ENCODE results near the gene TIMM8A.
A peak's percentile ranks its signal among the peaks of the same experiment; 100 is the strongest.

The TIMM8A gene, protein sequence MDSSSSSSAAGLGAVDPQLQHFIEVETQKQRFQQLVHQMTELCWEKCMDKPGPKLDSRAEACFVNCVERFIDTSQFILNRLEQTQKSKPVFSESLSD

DNA sequence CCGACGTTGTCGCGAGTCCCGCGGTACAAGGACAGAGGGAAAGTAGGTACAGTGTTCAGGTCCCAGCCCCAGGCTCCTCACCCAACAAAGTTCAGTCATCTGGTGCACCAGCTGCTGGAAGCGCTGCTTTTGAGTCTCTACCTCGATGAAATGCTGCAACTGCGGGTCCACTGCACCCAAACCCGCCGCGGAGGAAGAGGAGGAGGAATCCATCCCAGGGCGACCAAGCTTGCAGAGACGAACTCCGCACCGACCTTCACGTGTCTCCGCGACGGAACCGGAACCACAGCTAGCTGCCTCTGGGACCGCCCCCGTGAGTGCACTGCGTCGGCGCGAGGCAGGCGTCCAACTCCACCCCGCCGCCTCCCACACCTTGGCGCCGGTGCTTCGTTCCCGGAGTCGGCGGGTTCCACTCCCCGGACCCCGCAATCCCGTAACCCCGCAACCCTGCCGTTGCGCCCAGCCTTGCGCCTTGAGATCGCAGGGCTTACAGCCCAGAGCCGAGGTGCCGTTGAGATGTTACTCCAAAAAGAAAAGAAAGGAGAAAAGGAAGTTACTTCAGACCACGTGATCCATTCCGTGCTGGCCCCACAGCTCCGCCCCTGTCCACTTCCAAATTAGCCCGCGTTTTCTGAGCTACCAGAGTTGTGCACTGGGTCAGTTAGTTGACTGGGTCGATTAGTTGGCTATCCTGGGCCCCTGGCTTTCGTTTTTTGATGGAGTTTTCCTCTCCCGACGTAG, at the start of gene TIMM8A:
TSS of gene TIMM8A (minus strand) at position 291 of the 741 bp plus-strand sequence. CDS start at position 213, 78 bp downstream.
- peak; percentile 61 to 75 for DNase-seq (ENCODE audit: extremely low read depth in 1 of 2, low read depth in 1 of 2)

DNA sequence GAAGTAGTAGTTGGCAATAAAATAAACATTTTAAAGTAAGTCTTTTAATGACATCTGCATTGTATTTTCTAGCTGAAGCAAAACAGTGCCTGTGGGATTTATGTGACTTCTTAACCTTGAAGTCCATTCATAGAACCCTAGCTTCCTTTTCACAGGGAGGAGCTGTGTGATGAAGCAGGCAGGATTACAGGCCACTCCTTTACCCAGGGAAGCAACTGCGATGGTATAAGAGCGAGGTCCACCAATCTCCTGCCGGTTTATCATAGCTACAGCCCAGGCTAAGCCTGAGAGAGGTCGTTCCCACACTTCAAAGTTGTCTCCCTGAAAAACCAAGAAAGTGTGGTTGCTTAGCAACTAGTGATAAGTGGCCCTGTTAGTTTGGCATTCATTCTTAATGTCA, 49.2 kb upstream of the TIMM8A start:
- DNase-seq (ENCODE audit: extremely low read depth in 1 of 2, low read depth in 1 of 2) = no peak

DNA sequence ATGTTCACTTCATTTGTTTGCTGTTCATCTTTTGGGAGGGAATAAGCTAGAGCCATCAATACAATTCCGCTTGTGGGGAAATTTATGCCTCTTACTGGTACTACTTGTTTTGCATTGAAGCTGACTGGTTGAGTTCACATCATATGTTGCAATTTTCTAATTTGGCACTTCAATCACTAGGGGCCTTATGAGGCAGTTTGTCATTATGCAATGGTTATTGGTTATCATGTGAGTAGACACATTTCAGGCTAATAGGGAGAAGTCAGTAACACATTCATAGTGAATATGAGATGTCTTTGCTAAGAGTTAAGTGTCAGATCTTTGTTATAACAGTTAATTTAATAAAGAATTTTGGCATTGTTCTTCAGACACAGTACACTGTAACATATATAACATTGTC, 47.2 kb upstream of the TIMM8A start:
- DNase-seq (ENCODE audit: extremely low read depth in 1 of 2, low read depth in 1 of 2) = no peak

DNA sequence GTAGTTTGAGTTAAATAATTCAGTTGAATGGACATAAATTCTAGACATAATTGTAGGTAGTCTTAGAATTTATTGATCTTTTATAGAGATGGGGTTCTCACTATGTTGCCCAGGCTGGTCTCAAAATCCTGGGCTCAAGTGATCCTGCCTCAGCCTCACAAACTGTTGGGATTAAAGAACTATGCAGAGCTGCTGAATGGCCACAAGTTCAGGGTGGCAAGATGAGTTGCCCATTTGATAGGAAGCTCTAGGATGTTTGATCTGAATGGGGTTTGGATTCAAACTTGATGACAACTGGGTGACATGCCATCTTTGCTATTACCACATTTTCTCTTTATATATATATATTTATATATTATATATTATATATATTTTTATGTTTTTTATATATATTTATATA, 45.8 kb upstream of the TIMM8A start:
- no peak for DNase-seq (ENCODE audit: extremely low read depth in 1 of 2, low read depth in 1 of 2)

DNA sequence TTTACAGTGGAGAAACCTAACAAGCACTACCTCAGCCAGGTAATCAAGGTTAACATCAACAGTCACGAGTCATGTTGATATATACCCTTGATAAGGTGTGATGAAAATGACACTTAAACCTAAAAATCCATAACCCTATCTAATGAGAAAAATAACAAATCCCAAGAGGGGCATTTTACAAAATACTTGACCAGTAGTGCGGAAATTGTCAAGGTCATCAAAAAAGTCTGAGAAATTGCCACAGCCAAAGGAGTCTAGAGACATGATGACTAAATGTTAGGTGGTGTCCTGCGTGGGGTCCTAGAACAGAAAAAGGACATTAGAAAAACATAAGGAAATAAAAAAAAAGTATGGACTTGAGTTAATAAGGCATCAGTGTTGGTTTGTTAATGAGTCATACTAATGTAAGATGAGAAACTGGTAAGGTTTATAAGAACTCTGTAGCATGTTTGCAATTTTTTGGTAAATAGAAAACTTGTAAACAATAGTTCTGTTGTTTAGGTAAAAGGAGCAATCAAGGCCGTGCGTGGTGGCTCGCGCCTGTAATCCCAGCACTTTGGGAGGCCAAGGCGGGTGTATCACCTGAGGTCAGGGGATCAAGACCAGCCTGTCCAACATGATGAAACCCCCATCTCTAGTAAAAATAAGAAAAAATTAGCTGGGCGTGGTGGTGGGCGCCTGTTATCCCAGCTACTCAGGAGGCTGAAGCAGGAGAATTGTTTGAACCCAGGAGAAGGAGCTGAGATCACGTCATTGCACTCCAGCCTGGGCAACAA, 45.2 kb upstream of the TIMM8A start:
- no peak for DNase-seq (ENCODE audit: extremely low read depth in 1 of 2, low read depth in 1 of 2)

DNA sequence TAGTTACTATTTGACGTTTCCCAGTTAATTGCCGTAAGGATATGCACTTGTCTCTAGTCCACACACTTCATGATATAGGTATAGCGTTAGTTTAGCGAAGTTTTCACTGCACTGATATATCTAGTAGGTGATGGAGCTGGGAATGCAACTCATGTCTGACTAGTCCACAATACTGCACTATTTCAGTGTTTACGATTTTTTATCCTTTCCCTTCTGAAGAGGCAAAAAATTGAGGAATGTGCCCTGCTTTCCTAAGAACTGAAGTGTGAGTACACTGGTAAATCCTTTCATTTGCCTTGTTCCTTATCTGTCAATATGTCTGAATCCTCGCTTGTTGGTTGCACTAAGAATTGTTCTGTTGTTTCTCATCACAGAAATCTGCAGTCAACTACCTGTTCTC, 43.3 kb upstream of the TIMM8A start:
- DNase-seq (ENCODE audit: extremely low read depth in 1 of 2, low read depth in 1 of 2) = no peak

DNA sequence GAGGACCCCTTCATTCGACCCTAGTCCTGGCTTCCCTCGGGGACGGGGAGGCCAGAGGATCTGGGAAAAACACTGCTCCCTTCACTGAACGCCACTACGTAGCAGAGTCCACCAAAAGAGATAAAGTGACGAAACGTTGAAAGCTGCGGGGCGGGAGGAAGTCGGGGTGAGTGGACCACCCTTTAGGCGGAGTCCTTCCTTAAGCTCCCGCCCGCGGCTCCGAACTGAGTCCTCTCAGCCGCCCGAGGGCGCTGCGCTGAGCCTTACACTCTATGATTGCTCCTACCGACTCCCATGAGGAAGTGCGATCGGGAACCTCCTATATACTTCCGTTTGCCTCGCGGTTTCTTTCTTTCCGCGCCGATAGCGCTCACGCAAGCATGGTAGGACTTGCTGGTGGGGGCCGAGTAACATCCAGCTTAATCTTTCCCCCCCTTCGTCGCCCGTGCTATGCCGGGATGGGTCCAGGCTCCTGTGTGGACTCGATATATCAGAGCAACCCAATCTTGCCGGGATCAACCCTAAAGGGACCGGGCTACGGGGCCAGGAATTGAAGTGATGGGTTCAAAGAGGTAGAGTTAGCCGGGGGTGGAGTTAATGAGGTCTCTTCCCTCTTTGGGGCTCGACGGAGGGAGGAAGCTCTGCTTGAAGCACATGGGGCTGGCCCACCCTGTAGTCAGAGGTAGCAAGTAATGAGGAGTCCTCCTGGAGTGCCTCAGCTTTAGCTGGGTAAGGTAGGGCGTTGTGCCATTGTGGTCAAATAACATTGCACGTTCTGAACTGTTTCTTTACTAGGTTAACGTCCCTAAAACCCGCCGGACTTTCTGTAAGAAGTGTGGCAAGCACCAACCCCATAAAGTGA, 42.4 kb upstream of the TIMM8A start, which contains the start of gene RPL36A:
TSS of gene RPL36A (plus strand) at position 348 of the 862 bp plus-strand sequence. CDS start at position 381, 33 bp downstream.
- peak; percentile 62 to 78 for DNase-seq (ENCODE audit: extremely low read depth in 1 of 2, low read depth in 1 of 2)

DNA sequence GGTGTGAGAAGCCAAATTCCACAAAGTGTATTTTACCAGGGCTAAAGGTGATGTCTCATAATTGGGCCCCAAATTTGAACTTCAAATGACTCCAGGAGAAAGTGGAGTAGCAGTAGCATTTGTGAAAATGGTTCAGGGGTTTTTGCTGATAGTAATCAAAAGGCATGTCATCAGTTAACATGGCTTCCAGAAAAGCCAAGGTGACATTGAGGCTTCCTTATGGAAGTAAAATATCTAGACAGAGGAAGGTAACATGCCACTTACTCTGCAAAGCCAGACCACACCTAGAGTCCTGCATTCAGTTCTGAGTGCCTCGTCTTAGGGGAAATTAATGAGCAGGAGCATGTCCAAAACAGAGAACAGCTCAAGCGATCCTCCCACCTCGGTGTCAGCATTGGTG, 40.1 kb upstream of the TIMM8A start:
- no peak for DNase-seq (ENCODE audit: extremely low read depth in 1 of 2, low read depth in 1 of 2)

DNA sequence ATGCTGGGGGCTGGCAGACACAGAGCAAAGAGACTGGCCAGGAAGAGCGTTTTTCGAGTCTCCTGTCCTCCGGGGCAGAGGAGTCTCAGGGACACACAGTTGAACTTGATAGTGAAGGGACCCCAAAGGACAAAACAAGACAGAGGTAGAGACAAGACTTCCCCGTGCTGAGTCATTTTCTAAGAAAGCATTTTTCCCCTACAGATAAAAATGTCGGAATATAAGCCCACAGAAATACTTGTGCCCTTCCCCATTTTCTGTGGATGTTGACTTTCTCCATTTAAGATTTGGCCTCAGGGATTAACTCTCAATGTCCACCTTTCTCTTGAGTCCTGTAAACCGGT, 38.0 kb upstream of the TIMM8A start:
- no peak for DNase-seq (ENCODE audit: extremely low read depth in 1 of 2, low read depth in 1 of 2)

DNA sequence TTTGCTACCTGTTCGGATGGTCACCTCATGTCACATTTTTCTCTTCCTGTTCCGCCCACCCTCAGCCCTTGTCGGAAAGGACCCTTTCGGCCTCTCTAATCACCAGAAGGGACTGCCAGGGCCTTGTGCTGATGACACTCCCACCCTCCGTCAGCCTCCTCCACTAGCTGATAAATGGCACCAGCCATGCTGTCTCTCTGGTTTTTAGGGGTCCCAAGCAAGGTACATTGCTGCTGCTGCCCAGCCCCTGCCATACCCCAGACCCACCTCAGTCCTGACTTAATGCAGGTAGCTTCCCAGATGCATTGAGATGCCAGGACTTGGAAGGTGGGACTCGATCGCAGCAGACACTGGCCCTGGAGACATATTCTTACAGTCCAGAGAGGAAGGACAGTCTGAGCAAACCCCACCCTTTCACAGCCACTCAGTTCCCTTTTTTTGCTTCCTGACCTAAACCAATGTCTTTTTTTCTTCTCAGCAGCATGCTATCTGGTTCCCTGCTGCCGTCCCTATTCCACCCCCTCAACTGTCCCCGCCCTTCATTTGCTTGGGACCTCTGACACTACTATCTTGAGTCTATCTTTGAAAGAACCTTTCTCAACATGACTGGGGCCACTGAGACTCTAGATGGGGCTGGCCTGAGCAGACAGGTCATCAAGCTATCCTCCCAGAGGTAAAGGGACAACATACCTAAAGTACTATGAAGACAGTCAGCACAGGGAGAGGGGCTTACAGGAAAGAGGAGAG, 37.4 kb upstream of the TIMM8A start, which contains the start of gene BTK:
TSS of gene BTK (minus strand) at position 397 of the 747 bp plus-strand sequence. CDS start 10,907 bp downstream, outside the sequence.
- no peak for DNase-seq (ENCODE audit: extremely low read depth in 1 of 2, low read depth in 1 of 2)

DNA sequence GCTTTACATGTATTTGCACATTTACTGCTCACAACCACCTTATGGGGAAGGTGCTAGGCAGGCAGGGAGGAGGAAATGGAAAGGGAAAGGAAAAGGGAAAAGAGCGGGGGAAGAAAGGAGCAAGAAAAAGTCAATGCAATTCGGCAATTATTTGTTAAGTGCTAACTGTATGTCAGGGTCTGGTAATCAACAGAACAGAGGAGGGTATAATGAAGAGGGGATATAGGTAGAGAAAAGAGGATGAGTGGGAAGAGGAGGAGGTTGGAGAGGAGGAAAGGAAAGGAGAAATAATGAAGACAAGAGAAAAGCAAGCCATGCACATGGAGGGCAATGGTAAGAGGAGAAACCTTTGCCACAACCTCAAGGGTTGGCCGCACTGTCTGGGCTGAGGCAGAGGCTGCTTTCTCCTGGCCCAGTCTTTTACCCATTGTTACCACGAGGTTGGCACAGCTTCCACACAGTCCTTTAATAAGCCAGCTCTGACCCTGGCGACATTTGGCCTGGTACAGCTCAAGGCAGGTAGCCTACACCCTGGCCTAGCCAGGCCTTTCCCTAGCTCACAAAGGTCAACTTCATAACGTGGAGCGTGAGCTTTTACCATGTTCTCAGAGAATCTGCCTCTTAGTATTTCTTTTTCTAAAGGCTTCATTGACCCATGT, 36.6 kb upstream of the TIMM8A start:
- no peak for DNase-seq (ENCODE audit: extremely low read depth in 1 of 2, low read depth in 1 of 2)

DNA sequence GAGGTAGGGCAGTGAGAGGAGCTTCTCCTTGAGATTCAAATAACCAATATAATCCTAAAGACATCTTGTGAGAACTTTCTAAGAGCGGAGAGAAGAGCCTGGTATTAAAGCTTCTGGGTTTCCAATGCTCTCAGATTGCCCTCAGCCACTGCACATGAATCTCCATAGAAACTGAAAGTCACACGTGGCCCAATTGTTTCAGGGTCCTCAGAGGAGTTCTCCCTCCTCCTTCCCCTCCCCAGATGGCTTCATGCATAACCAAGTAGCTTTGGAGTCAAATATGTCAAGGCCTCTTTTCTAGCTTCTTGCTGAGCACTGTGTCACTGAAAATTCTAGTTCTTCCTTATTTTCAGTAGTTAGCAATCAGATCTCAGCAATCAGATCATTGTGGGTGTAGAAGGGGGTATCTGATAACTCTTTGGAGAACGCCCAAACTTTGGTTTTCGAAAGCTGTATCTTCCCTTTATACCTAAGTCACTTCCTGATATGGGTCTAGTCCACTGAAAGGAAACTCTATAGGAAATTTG, 35.2 kb upstream of the TIMM8A start:
- DNase-seq (ENCODE audit: extremely low read depth in 1 of 2, low read depth in 1 of 2) = no peak

DNA sequence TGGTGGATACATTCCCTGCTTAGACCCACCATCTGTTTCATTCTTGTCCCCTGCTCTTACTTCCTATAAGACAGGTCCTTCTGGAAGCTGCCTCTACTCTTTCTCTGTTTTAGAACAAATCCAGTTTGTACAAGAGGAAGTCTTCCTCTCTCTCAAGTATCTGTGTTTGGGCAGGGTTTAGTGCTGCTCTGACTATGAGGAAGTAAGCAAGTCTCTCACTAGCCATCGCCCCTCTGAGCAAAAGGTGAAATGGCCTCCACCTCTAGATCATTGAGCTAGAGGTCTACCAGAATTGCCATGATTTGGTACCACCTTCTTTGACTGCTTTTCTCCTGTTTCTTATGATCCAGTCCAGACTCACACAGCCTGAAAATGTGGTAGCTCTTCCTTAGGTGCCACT, 29.0 kb upstream of the TIMM8A start:
- no peak for DNase-seq (ENCODE audit: extremely low read depth in 1 of 2, low read depth in 1 of 2)

DNA sequence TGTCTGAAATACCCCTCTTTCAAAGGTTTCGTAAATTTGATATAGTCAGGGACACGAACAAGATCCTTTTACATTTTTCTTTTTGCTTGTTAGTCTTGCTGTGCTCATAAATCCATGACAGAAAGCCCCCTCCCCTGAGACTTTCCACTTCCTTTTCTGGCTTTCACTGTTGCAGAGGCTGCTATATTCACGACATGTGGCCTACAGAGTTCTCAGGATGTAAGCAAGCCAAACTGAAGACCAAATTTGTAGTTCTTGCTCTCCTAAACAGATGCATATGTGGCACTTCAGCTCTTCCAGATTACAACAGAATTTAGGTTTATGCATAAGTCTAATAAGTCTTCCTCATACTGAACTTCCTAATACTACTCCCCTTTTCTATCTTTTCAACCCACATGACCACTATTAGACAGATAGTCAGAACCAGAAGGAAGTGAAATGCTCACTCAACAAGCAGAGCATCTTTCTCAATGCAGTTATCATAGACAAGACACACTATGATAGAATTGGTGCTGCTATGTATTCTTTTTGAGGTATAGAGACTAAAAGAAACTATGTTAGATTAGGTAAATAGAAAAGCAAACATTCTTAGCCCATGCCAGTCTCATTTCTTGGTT, 22.5 kb upstream of the TIMM8A start:
- DNase-seq (ENCODE audit: extremely low read depth in 1 of 2, low read depth in 1 of 2) = no peak

DNA sequence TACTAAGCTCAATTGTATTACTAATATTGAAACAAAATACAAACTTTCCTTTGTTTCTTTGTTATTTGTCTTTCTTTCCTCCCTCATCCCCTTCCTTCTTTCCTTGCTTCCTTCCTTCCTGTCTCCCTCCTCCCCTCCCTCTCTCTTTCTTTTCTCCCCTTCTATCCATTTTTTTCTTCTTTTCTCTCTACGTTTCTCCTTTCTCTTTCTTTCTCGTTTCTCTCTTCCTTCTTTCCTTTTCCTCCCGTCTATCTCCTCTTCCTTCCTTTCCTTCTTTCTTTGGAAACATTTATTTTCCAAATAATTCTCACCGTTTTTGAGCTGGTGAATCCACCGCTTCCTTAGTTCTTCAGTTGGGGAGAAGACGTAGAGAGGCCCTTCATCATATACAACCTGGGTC, 21.1 kb upstream of the TIMM8A start:
- DNase-seq (ENCODE audit: extremely low read depth in 1 of 2, low read depth in 1 of 2) = no peak

DNA sequence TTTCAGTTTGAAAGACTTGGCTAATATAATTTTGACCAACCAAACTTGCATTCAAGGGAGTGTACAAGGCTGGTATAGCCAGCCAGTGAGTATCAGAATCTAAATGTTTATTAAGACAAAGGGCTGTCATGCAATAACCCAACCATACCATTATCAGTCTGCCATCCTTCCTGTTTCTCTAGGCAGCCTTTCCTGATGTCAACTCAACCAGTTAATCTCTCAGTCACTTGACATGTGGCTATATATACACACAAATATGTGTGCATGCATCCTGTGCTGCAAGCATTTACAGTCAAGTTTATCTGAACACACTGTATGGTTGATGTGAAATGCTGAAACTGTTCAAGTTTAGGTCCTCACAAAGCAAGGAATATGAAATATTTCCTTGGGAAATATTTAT, 20.3 kb upstream of the TIMM8A start:
- no peak for DNase-seq (ENCODE audit: extremely low read depth in 1 of 2, low read depth in 1 of 2)

DNA sequence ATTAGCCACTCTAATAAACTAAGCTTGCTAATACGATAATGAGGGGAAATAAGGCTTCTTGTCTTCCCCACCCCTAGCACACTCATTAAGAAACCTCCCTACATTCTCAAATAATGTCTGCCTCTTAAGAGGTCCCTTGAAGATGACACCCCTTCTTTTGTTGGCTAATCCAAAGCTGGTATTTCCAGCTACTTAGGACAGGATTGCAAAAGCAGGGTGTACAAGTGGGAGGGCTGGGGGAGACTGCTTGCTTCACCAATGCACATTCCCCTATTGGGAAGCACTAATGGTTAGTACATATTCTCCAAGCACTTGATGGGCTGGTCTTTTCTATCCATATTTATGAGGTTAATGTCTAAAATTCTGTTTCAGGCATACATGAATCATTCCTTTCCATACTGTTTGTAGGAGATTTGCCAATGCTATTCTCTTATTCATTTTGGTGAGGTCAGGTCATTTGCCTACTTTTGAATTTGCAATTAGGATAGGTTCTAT, 16.8 kb upstream of the TIMM8A start:
- DNase-seq (ENCODE audit: extremely low read depth in 1 of 2, low read depth in 1 of 2) = no peak

DNA sequence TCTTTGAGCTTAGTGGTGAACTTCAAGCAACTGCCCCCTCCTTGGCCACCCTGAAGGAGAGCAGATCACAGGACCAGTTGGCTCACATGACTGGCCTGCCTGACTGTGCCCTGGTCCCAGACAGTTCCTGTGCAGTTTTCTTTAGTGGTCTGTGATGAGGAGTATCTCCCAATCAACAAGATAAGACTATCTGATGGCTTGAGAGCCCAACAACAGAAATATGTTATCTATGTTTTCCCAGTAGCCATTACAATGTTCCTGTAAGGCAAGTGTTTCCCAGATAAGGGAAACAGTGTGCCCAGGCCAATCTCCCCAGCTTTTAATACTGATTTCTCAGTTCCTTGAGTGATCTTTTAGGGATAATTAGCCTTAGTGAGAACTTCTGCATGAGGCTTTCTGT, 14.2 kb upstream of the TIMM8A start:
- no peak for DNase-seq (ENCODE audit: extremely low read depth in 1 of 2, low read depth in 1 of 2)

DNA sequence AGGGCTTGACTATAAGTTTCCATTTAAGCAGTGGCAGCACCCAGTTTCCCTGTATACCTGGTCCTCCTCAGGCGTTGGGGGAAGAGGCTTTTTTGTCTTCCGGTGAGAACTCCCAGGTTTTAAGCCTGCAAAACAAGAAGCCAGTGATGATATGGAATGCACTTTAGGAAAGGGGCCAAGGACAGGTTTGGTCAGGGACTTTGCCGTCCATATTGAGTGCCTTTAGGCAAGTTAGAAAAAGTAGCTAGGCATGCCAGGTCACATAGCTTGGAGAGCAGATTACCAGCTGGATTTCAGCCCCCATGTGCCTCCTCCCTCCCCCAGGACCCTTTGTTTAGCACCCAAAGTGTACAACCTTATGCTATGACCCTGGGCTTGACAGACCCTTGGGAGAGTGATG, 13.6 kb upstream of the TIMM8A start:
- DNase-seq (ENCODE audit: extremely low read depth in 1 of 2, low read depth in 1 of 2) = no peak

Measured in stimulated activated CD8-positive, alpha-beta memory T cell treated with anti-CD3 and anti-CD28 coated beads, Interleukin-7, amount 100 ng/mL, for 48 hours (primary cell).